ENCODE measurements around the gene PLEKHA6.

DNA sequence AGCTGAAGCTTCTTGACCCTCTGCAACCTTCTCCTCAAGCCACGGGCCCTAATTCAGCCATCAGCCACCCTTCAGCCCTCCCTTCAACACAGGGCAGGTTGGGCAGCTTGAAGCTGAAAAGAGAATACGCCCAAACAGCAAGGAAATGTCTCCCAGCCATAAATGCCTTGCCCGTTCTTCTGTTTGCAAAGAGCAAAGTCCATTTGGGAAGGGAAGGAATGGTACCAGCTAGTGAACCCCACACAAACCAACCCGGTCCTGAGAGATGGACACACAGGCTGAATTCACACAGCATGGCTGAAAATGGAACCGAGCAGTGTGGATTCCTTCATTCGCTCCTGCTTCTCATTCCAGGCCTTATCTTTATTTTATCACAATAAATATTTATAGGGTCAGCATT lies 11.5 kb downstream of the PLEKHA6 start:
- no peak for TF ChIP-seq POLR2A (IDR thresholded peaks at IDR 0.05)
- TF ChIP-seq, protein P1, sequence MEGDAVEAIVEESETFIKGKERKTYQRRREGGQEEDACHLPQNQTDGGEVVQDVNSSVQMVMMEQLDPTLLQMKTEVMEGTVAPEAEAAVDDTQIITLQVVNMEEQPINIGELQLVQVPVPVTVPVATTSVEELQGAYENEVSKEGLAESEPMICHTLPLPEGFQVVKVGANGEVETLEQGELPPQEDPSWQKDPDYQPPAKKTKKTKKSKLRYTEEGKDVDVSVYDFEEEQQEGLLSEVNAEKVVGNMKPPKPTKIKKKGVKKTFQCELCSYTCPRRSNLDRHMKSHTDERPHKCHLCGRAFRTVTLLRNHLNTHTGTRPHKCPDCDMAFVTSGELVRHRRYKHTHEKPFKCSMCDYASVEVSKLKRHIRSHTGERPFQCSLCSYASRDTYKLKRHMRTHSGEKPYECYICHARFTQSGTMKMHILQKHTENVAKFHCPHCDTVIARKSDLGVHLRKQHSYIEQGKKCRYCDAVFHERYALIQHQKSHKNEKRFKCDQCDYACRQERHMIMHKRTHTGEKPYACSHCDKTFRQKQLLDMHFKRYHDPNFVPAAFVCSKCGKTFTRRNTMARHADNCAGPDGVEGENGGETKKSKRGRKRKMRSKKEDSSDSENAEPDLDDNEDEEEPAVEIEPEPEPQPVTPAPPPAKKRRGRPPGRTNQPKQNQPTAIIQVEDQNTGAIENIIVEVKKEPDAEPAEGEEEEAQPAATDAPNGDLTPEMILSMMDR (IDR thresholded peaks at IDR 0.05) = no peak

All from prostate gland (tissue), 2 donors.